Astrocyte of the cerebellum (primary cell): ENCODE results near the gene ATP1A1.
A peak's percentile ranks its signal among the peaks of the same experiment; 100 is the strongest.

ENCODE experiments used
- DNase-seq: peaks from one replicate; pipeline ENCODE4 v3.0.0-alpha.2; 2011; ENCODE audit warnings: low read depth
- H3K4me3 ChIP-seq: 2 replicates; pipeline ENCODE4 v1.5.1; 2011; ENCODE audit warnings: mild to moderate bottlenecking, low read depth, low read length, moderate library complexity
- CTCF ChIP-seq: IDR thresholded peaks from 2 replicates; pipeline ENCODE4 v1.5.1; 2012; ENCODE audit warnings: low read length, low read depth, moderate library complexity, mild to moderate bottlenecking; ENCODE audit errors: missing control alignments
- in situ Hi-C: cut with HindIII; loops from 2 replicates; pipeline ENCODE4 v1.10.0; 2017; ENCODE audit warnings: low sequenced_read_pairs

Gene ATP1A1

GRCh38 chr1:116416854-116417513, 43.9 kb downstream of the ATP1A1 start:
- in situ Hi-C loops = no loop called here
- DNase-seq = no peak
- no peak for TF ChIP-seq CTCF
- no peak overlapping the region for H3K4me3 ChIP-seq

GRCh38 chr1:116417678-116418077, 44.6 kb downstream of the ATP1A1 start:
- DNase-seq = no peak
- H3K4me3 ChIP-seq = peak overlapping the region; percentile 69
- in situ Hi-C loops = no loop called here
- no peak for TF ChIP-seq CTCF

DNA sequence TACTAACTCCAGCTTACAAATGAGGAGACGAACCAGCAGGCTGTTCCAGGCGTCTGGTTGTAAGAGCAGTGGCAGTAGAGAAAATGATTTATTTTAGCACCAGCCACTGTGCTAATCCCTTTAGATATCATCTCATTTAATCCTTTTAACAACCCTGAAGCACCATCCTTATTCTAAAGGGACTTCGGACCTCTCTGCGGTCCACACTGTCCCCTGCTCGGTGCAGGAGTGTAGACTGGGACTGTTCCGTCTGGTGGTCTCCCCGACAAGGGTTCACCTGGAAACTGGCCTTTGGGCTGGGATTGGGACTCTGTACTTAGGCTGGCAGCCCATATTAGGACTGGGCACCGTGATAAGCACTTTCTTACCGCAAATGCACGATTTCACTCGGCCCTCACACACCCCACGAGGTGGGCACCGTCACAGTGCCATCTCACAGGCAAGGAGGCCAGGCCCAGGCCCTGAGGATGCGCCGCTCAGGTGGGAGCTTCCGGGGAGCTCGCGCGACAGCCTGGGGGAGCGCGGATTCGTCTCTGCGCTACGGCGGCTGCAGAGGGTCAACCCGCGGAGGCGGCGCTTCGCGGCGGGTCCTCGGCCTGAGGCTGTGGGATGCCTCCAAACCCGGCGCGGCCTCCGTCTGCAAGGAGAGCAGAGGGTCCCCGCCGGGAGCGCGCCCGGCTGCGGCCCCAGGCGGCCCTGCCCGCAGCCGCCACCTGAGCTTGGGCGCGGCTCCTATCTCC, 45.2 kb downstream of the ATP1A1 start:
- H3K4me3 ChIP-seq = peak overlapping the region; percentile 69
- in situ Hi-C loops = no loop called here
- DNase-seq = peak; percentile 23
- no peak for TF ChIP-seq CTCF

DNA sequence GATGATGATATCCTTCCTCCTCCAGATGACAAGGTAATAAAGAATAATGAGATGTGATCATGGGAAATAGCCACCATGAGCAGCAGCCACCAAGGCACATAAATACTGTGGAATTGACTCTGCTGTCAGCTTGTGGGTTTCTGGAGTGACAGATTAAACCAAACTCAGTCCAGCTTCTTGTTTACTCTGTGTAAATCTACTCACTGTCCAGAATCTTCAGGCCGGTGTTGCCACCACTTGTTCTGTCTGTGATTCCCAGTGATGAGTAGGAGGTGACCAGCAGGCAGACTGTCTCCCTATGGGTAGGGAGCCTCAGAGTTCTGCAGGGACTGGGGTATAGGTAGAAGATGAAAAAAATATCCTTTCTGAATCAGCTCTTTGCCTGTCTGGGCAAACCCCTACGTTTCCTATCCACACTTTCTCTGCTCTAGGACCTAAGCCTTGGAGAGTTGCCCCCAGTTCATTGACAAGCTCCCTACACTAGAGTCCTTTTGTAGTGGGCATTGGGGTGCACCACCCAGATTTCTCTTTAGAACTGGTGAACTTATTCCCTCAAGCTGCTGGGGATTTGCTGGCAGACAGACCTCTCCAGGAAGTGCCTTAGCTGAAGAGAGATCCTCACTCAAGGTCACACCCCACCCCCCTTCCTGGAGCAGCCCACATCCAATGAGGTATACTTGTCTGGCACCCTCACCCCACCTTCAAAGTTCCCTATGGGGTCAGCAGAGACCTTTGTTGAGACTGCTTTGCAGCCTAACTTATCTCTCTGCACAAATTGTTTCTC, 47.6 kb downstream of the ATP1A1 start:
- in situ Hi-C loops = loop anchor here (5.0 kb wide), 1 partner anchor 37 kb away; no protein-coding TSS in a partner anchor
- TF ChIP-seq CTCF = no peak
- DNase-seq = no peak
- H3K4me3 ChIP-seq = no peak overlapping the region

- no peak overlapping the region for H3K4me3 ChIP-seq
- in situ Hi-C loops = loop anchor here (5.0 kb wide), 1 partner anchor 33 kb away; no protein-coding TSS in a partner anchor
- DNase-seq = no peak
- TF ChIP-seq CTCF = no peak
Measured at GRCh38 chr1:116424438-116424837, 51.4 kb downstream of the ATP1A1 start.

DNA sequence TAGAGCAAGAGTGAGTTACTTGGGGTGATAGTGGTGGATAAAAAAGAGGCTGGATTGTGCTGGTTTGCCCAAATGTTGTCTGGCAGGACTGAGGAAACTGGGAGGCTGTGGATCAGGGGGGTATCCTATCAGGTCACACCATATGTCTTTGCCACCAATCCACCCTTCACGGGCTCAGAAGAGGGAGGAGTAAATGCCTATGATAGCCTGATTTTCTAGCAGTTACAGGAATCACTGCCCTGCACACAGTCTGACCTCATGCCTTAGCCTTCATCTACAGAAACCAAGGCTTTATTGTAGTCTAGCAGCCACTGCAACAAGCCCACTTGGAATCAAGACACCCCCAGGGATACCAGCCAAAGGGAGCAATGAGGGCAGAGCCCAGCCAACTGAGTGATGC, 51.8 kb downstream of the ATP1A1 start:
- no peak overlapping the region for H3K4me3 ChIP-seq
- in situ Hi-C loops = loop anchor here (5.0 kb wide), 1 partner anchor 32 kb away; no protein-coding TSS in a partner anchor
- no peak for TF ChIP-seq CTCF
- no peak for DNase-seq
